PFSK-1 (cell line): ENCODE data around the gene RNF157.

Experiments
- FOXP2 ChIP-seq: optimal IDR thresholded peaks from 2 replicates; pipeline ENCODE3; 2011; ENCODE audit warnings: borderline replicate concordance, control low read depth, inconsistent platforms; ENCODE audit not compliant: insufficient read depth; ENCODE audit errors: extremely low read length, extremely low read depth
- POLR2AphosphoS5 ChIP-seq: IDR thresholded peaks from 2 replicates; pipeline ENCODE4 v1.6.1; 2012; ENCODE audit warnings: low read depth, mild to moderate bottlenecking, control low read depth, low read length, moderate library complexity
- REST ChIP-seq, 2 experiments: IDR thresholded peaks; 2 replicates each; pipeline versions ENCODE4 v1.6.1 to v1.8.0; 2011 to 2012; ENCODE audit warnings: low read depth in 2 of 2, low read length in 2 of 2, control low read depth in 1 of 2, inconsistent platforms in 1 of 2, mild to moderate bottlenecking in 1 of 2, moderate library complexity in 1 of 2; ENCODE audit not compliant: insufficient read depth in 1 of 2
- SIN3A ChIP-seq: IDR thresholded peaks from 2 replicates; pipeline ENCODE4 v1.6.1; 2012; ENCODE audit warnings: mild to moderate bottlenecking, low read length, moderate library complexity, borderline replicate concordance; ENCODE audit not compliant: insufficient read depth
- TAF1 ChIP-seq: IDR thresholded peaks from 2 replicates; pipeline ENCODE4 v1.6.1; 2012; ENCODE audit warnings: low read length, control low read depth, borderline replicate concordance; ENCODE audit not compliant: insufficient read depth

The RNF157 gene

GRCh38 chr17:76232342-76232741 lies 8.0 kb downstream of the RNF157 start:
- TF ChIP-seq TAF1 (no peak), FOXP2 (no peak), SIN3A (no peak), REST (IDR thresholded peaks at IDR 0.05; ENCODE audit: insufficient read depth in 1 of 2, low read depth in 2 of 2, low read length in 2 of 2) (no peak), POLR2AphosphoS5 (no peak)

GRCh38 chr17:76223802-76224201 lies 16.5 kb downstream of the RNF157 start:
- TF ChIP-seq FOXP2 (no peak), TAF1 (no peak), POLR2AphosphoS5 (no peak), SIN3A (no peak), REST (IDR thresholded peaks at IDR 0.05; ENCODE audit: insufficient read depth in 1 of 2, low read depth in 2 of 2, low read length in 2 of 2) (no peak)

GRCh38 chr17:76219670-76220383 lies 20.5 kb downstream of the RNF157 start:
- no peak for TF ChIP-seq POLR2AphosphoS5

- TF ChIP-seq REST (IDR thresholded peaks at IDR 0.05; ENCODE audit: insufficient read depth in 1 of 2, low read depth in 2 of 2, low read length in 2 of 2) (no peak), POLR2AphosphoS5 (no peak), SIN3A (no peak), TAF1 (no peak)
Observed at GRCh38 chr17:76217081-76217480, 23.2 kb downstream of the RNF157 start.

- TF ChIP-seq REST (IDR thresholded peaks at IDR 0.05; ENCODE audit: insufficient read depth in 1 of 2, low read depth in 2 of 2, low read length in 2 of 2), result no peak
- TF ChIP-seq SIN3A, result no peak
- no peak for TF ChIP-seq POLR2AphosphoS5
- TF ChIP-seq TAF1, result no peak
- TF ChIP-seq FOXP2, result no peak
Observed at GRCh38 chr17:76213491-76213890, 26.8 kb downstream of the RNF157 start.

GRCh38 chr17:76208120-76208519 lies 32.2 kb downstream of the RNF157 start:
- TF ChIP-seq POLR2AphosphoS5 (no peak), REST (IDR thresholded peaks at IDR 0.05; ENCODE audit: insufficient read depth in 1 of 2, low read depth in 2 of 2, low read length in 2 of 2) (no peak), SIN3A (no peak), FOXP2 (no peak), TAF1 (no peak)
